ENCODE measurements around the gene SIN3A.

GRCh38 chr15:75363786-75364185, 87.7 kb downstream of the SIN3A start:
- TF ChIP-seq CTCF (IDR thresholded peaks at IDR 0.05; ENCODE audit: low read depth, low read length, poor library complexity, severe bottlenecking) (no peak), EZH2phosphoT487 (IDR thresholded peaks at IDR 0.05; ENCODE audit: borderline replicate concordance, low read length) (no peak)
